ENCODE results near the gene DECR2. TPM values are rescaled to one million over a fixed set of nuclear protein-coding genes. Genes with fewer than 3 reads are reported as not detected.

DECR2 gene
- total and polyA plus RNA-seq, 2 donors (not counting 1 experiment from before 2014, with no cell fraction given) = 12.0 to 12.1 TPM

- H2AFZ ChIP-seq (ENCODE audit: low read length) = no peak overlapping the region
- no peaks in the 10 kb centered on the region for H3K9me3 ChIP-seq (ENCODE audit: control insufficient read depth, insufficient read depth, low read depth, low read length)
- no peaks in the 10 kb centered on the region for H3K27me3 ChIP-seq (ENCODE audit: control insufficient read depth, insufficient read depth, low read length)
- peaks cover 14% of the 10 kb centered on the region for H3K79me2 ChIP-seq (ENCODE audit: control insufficient read depth, insufficient read depth, low read length)
- no peaks in the 10 kb centered on the region for H3K4me1 ChIP-seq (ENCODE audit: control insufficient read depth, extremely low read depth, insufficient read depth, low read length)
- no peak overlapping the region for H3K4me3 ChIP-seq (replicated peaks in 1 of 4; ENCODE audit: control extremely low read depth in 1 of 4, insufficient read depth in 1 of 4, low read depth in 3 of 4, low read length in 4 of 4)
- no peak overlapping the region for H3K4me2 ChIP-seq (ENCODE audit: extremely low read depth, insufficient read depth, low read length)
- no peak overlapping the region for H3K27ac ChIP-seq (ENCODE audit: insufficient read depth, low read length)
- H3K36me3 ChIP-seq (ENCODE audit: control insufficient read depth, insufficient read depth, low read length) = peaks cover 14% of the 10 kb centered on the region
- TF ChIP-seq EZH2 (IDR thresholded peaks at IDR 0.05; ENCODE audit: low read length, missing control alignments) (no peak), CTCF (conservative IDR thresholded peaks at IDR 0.05 in 1 of 2, IDR thresholded peaks at IDR 0.05 in 1 of 2; ENCODE audit: low read depth in 1 of 2, low read length in 2 of 2) (no peak)
- H3K9ac ChIP-seq (ENCODE audit: insufficient read depth, low read length) = no peak overlapping the region
- no peaks in the 10 kb centered on the region for H4K20me1 ChIP-seq (ENCODE audit: control insufficient read depth, extremely low read depth, insufficient read depth, low read length)
- no peak for DNase-seq (ENCODE audit: low read depth in 2 of 2)
These were observed 22.3 kb upstream of the DECR2 start for GRCh38 chr16:379183-379960.

- Histone ChIP-seq H3K79me2 (ENCODE audit: control insufficient read depth, insufficient read depth, low read length) (peaks cover 14% of the 10 kb centered on the region), H2AFZ (ENCODE audit: low read length) (no peak overlapping the region), H3K36me3 (ENCODE audit: control insufficient read depth, insufficient read depth, low read length) (peaks cover 9% of the 10 kb centered on the region), H3K27ac (ENCODE audit: insufficient read depth, low read length) (no peak overlapping the region), H3K27me3 (ENCODE audit: control insufficient read depth, insufficient read depth, low read length) (no peaks in the 10 kb centered on the region), H3K4me1 (ENCODE audit: control insufficient read depth, extremely low read depth, insufficient read depth, low read length) (no peaks in the 10 kb centered on the region), H4K20me1 (ENCODE audit: control insufficient read depth, extremely low read depth, insufficient read depth, low read length) (no peaks in the 10 kb centered on the region), H3K9ac (ENCODE audit: insufficient read depth, low read length) (no peak overlapping the region), H3K9me3 (ENCODE audit: control insufficient read depth, insufficient read depth, low read depth, low read length) (no peaks in the 10 kb centered on the region), H3K4me3 (replicated peaks in 1 of 4; ENCODE audit: control extremely low read depth in 1 of 4, insufficient read depth in 1 of 4, low read depth in 3 of 4, low read length in 4 of 4) (peak overlapping the region in 3 of 4 experiments; percentile 64 to 82 (median 68)), H3K4me2 (ENCODE audit: extremely low read depth, insufficient read depth, low read length) (peak overlapping the region; percentile 35)
- TF ChIP-seq CTCF (conservative IDR thresholded peaks at IDR 0.05 in 1 of 2, IDR thresholded peaks at IDR 0.05 in 1 of 2; ENCODE audit: low read depth in 1 of 2, low read length in 2 of 2) (no peak), EZH2 (IDR thresholded peaks at IDR 0.05; ENCODE audit: low read length, missing control alignments) (no peak)
- no peak for DNase-seq (ENCODE audit: low read depth in 2 of 2)
These were observed 21.5 kb upstream of the DECR2 start for GRCh38 chr16:379961-380761.

GRCh38 chr16:380762-381011 lies 21.0 kb upstream of the DECR2 start:
- DNase-seq (ENCODE audit: low read depth in 2 of 2) = no peak
- Histone ChIP-seq H3K36me3 (ENCODE audit: control insufficient read depth, insufficient read depth, low read length) (peaks cover 8% of the 10 kb centered on the region), H3K27me3 (ENCODE audit: control insufficient read depth, insufficient read depth, low read length) (no peaks in the 10 kb centered on the region), H3K4me3 (replicated peaks in 1 of 4; ENCODE audit: control extremely low read depth in 1 of 4, insufficient read depth in 1 of 4, low read depth in 3 of 4, low read length in 4 of 4) (peak overlapping the region; percentile 64 to 92 (median 75)), H3K9me3 (ENCODE audit: control insufficient read depth, insufficient read depth, low read depth, low read length) (no peaks in the 10 kb centered on the region), H4K20me1 (ENCODE audit: control insufficient read depth, extremely low read depth, insufficient read depth, low read length) (no peaks in the 10 kb centered on the region), H3K9ac (ENCODE audit: insufficient read depth, low read length) (peak overlapping the region; percentile 70), H3K79me2 (ENCODE audit: control insufficient read depth, insufficient read depth, low read length) (peaks cover 14% of the 10 kb centered on the region), H3K4me1 (ENCODE audit: control insufficient read depth, extremely low read depth, insufficient read depth, low read length) (no peaks in the 10 kb centered on the region), H3K4me2 (ENCODE audit: extremely low read depth, insufficient read depth, low read length) (peak overlapping the region; percentile 87), H3K27ac (ENCODE audit: insufficient read depth, low read length) (peak overlapping the region; percentile 28), H2AFZ (ENCODE audit: low read length) (no peak overlapping the region)
- no peak for TF ChIP-seq CTCF (conservative IDR thresholded peaks at IDR 0.05 in 1 of 2, IDR thresholded peaks at IDR 0.05 in 1 of 2; ENCODE audit: low read depth in 1 of 2, low read length in 2 of 2)
- TF ChIP-seq EZH2 (IDR thresholded peaks at IDR 0.05; ENCODE audit: low read length, missing control alignments) = no peak
